Measurements from ENCODE around the gene CFAP161.

GRCh38 chr15:81117136-81117535, 16.9 kb upstream of the CFAP161 start:
- TF ChIP-seq, protein P1, sequence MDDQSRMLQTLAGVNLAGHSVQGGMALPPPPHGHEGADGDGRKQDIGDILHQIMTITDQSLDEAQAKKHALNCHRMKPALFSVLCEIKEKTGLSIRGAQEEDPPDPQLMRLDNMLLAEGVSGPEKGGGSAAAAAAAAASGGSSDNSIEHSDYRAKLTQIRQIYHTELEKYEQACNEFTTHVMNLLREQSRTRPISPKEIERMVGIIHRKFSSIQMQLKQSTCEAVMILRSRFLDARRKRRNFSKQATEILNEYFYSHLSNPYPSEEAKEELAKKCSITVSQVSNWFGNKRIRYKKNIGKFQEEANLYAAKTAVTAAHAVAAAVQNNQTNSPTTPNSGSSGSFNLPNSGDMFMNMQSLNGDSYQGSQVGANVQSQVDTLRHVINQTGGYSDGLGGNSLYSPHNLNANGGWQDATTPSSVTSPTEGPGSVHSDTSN (IDR thresholded peaks at IDR 0.05), result no peak
- TF ChIP-seq FOSL2 (IDR thresholded peaks at IDR 0.05; ENCODE audit: borderline replicate concordance, low read depth) (no peak), MXI1 (IDR thresholded peaks at IDR 0.05; ENCODE audit: low read depth, low read length) (no peak), TAF1 (IDR thresholded peaks at IDR 0.05; ENCODE audit: borderline replicate concordance, low read depth, low read length) (no peak), POLR2AphosphoS5 (IDR thresholded peaks at IDR 0.05; ENCODE audit: low read depth, low read length) (no peak)
- TF ChIP-seq, protein P2, sequence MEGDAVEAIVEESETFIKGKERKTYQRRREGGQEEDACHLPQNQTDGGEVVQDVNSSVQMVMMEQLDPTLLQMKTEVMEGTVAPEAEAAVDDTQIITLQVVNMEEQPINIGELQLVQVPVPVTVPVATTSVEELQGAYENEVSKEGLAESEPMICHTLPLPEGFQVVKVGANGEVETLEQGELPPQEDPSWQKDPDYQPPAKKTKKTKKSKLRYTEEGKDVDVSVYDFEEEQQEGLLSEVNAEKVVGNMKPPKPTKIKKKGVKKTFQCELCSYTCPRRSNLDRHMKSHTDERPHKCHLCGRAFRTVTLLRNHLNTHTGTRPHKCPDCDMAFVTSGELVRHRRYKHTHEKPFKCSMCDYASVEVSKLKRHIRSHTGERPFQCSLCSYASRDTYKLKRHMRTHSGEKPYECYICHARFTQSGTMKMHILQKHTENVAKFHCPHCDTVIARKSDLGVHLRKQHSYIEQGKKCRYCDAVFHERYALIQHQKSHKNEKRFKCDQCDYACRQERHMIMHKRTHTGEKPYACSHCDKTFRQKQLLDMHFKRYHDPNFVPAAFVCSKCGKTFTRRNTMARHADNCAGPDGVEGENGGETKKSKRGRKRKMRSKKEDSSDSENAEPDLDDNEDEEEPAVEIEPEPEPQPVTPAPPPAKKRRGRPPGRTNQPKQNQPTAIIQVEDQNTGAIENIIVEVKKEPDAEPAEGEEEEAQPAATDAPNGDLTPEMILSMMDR (IDR thresholded peaks at IDR 0.05), result no peak

Data from SK-N-SH (cell line).